GM12801 (cell line): ENCODE measurements around the gene TUFT1.

Experiments
- TF ChIP-seq, protein P1 (sequence below): IDR thresholded peaks from one replicate; pipeline ENCODE4 v1.5.1; 2011; ENCODE audit warnings: control low read depth; ENCODE audit not compliant: insufficient read length; ENCODE audit errors: extremely low read depth

TUFT1 gene

DNA sequence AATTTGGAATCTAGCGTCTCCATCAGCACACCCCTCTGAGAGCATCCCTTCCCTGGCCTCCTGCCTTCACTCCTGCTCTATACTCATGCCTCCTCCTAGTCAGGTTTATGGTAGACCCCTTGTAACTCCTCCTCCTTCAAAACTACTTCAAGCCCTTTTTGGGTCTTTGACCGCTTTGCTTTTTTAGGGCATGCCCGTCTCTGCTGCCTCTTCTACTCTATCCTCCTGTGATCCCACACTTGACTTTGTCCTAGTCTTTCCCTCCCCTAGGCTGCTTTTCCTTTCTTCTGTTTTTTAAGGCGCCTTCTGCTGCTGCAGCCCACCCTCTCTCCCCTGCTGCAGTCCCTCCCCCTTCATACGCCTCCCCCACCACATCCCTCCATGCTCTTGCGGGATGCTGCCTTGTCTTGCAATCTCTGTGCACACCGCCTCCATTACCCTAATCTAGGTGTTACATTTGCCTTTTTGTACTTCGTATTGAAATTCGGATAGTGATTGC is 73.2 kb downstream of the TUFT1 start:
- TF ChIP-seq, protein P1, sequence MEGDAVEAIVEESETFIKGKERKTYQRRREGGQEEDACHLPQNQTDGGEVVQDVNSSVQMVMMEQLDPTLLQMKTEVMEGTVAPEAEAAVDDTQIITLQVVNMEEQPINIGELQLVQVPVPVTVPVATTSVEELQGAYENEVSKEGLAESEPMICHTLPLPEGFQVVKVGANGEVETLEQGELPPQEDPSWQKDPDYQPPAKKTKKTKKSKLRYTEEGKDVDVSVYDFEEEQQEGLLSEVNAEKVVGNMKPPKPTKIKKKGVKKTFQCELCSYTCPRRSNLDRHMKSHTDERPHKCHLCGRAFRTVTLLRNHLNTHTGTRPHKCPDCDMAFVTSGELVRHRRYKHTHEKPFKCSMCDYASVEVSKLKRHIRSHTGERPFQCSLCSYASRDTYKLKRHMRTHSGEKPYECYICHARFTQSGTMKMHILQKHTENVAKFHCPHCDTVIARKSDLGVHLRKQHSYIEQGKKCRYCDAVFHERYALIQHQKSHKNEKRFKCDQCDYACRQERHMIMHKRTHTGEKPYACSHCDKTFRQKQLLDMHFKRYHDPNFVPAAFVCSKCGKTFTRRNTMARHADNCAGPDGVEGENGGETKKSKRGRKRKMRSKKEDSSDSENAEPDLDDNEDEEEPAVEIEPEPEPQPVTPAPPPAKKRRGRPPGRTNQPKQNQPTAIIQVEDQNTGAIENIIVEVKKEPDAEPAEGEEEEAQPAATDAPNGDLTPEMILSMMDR: no peak

DNA sequence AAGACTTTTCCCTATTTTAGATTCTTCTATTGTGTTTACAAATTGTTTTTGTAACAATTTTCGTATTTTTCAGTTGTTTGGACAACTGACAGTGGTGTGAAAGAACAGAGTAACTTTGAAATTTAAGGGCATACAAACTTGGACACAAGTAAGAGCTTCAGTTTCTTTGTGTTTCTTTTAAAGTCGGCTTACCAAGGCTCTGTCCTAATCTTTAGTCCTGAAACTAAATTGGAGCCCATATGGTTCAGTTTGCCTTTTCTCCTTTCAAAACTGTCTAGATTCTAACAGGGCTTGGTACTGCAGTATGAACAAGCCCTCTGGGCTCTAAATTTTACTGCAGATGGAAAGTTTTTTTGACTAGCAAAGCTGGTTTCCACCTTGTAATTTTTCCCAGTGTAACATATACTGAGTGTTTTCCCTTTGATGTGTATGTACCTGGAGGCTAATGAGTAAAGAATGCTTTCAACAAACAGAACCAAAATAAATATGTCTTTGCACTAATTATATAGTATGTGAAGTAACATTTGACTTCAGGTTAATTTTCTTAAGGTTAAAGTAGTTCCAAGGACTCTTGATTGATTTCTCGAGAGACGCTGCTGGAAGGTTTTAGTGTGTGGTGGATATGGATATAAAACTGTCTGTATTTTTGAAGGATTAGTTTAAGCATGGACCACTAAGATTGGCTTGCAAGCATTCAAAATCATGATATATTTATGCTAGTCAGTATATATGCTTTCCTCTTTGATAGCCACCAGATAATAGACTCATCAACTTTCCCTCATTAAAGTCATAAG is 75.8 kb downstream of the TUFT1 start:
- TF ChIP-seq, protein P1: no peak

DNA sequence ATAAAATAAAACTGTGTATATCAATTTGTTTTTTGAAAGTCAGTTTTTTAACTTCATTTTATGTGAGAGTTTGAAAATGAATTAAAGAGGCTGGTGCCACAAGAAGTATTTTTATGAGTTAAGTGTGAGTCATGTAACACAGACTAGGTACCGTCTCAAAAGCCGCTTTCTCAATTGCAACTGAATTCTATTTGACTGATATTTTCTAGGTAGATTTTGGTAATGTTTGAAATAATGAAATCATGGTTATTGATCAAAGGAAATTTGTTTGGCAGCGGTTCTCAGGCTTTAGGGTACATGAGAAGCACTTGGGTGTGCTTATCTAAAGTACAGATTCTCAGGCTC is 76.4 kb downstream of the TUFT1 start:
- TF ChIP-seq, protein P1: no peak

DNA sequence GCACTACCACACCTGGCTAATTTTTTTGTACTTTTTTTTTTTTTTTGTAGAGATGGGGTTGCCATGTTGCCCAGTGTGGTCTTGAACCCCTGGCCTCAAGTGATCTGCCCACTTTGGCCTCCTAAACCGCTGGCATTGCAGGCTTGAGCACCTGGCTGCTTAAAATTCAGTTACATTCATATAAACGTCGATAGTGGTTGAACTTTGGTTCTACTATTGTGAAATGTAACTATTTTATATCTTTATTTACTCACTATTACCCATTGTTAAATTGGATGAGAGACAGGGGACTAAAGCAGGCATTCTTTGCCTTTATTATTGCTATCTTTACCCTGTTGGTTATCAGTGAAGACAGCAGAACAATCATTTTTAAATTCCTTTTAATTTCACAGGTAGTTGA is 77.9 kb downstream of the TUFT1 start:
- TF ChIP-seq, protein P1: no peak

DNA sequence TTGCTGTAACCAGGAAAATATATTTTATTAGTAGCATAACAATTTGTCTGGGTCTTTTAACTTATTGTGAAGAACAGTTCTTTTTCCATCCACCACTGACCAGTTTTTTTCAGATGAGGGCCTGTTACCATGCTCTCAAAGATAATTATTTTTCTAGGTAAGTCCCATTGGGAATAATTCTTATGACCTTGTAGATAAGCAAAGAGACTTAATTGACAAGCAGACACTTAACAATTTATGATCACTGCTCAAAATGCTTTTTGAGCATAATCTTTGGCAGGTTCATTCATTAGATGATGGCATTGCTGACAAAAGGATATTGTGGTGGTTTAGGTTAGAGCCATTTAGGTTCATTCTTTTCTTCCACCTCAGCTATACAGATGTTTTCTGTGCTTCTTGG is 78.4 kb downstream of the TUFT1 start:
- TF ChIP-seq, protein P1: no peak

DNA sequence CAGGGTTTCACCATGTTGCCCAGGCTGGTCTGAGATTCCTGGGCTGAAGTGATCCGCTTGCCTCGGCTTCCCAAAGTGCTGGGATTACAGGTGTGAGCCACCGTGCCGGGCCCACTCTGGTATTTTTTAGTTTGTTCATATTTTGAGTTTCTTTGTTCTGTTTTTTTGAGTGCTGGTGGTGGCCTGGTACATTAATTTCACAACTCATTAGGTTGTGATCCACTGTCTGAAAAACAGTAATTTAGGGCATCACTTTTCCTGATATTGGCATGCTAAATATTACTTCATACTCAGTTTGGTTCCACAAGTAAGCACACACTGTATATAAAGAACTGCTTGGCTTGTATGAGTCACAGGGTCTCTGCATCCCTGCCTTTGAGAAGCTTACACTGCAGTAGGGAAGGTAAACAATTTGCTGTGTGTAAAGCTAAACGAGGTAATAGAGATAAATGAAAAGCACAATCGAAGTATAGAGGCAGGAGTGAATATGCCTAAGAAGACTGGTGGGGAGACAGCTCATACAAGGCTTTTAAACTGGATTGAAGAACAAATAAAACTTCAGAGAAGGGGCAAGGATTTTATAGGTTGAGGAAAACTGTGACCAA is 79.5 kb downstream of the TUFT1 start:
- TF ChIP-seq, protein P1: no peak

DNA sequence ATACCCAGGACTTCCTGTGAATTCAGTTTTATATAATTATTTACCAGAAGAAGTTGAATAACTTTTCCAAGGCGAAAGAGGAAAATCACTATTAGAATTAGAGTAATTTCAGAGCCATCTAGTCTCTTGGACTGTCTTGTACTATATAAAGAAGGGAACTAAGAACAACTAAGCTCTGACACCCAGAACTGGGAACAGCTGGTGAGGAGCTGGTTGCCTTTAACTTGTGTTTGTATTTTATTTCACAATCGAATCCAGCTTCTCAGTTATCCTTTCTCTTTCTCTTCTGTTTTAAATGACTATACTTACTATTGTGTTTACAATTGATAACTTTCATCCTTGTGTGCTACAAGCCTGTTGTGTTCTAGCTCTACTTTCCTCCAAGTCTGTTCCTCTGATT is 80.2 kb downstream of the TUFT1 start:
- TF ChIP-seq, protein P1: no peak
